HL-60 (cell line): ENCODE results near the gene RARA.

Experiments
- DNase-seq, 2 experiments: peaks; one replicate each; pipeline ENCODE4 v3.0.0-alpha.2; 2010 to 2020; ENCODE audit warnings: low read depth in 1 of 2, low spot score in 1 of 2
- H3K27ac ChIP-seq: fragments of 250-450 bp; sonication (Bioruptor Pico); replicated peaks from 2 replicates; pipeline ENCODE4 v1.5.1; 2020; ENCODE audit warnings: mild to moderate bottlenecking, moderate library complexity
- H3K27me3 ChIP-seq: fragments of 250-450 bp; sonication (Bioruptor Pico); 2 replicates; pipeline ENCODE4 v1.5.1; 2021; ENCODE audit warnings: mild to moderate bottlenecking, moderate library complexity; ENCODE audit not compliant: insufficient read depth, poor library complexity, severe bottlenecking
- H3K4me3 ChIP-seq: replicated peaks from 2 replicates; pipeline ENCODE4 v1.5.1; 2011; ENCODE audit warnings: mild to moderate bottlenecking, control low read depth, low read length; ENCODE audit not compliant: insufficient read depth
- CTCF ChIP-seq: IDR thresholded peaks from one replicate; pipeline ENCODE4 v1.5.1; 2011; ENCODE audit warnings: low read length, control low read depth, inconsistent platforms; ENCODE audit not compliant: insufficient read depth
- GABPA ChIP-seq: IDR thresholded peaks from 2 replicates; pipeline ENCODE4 v1.6.1; 2012; ENCODE audit warnings: low read depth
- POLR2AphosphoS5 ChIP-seq: IDR thresholded peaks from 2 replicates; pipeline ENCODE4 v1.6.1; 2012; ENCODE audit warnings: low read depth
- REST ChIP-seq: IDR thresholded peaks from 2 replicates; pipeline ENCODE4 v1.6.1; 2012; ENCODE audit warnings: low read depth; ENCODE audit not compliant: insufficient replicate concordance
- SPI1 ChIP-seq: IDR thresholded peaks from 2 replicates; pipeline ENCODE4 v1.6.1; 2012; ENCODE audit warnings: low read depth, mild to moderate bottlenecking, borderline replicate concordance

Gene RARA

GRCh38 chr17:40345161-40345993, 36.4 kb downstream of the RARA start:
- Histone ChIP-seq H3K27me3 (no peaks in the 10 kb centered on the region), H3K27ac (no peak overlapping the region), H3K4me3 (no peak overlapping the region)
- no peak for DNase-seq
- no peak for TF ChIP-seq SPI1
- TF ChIP-seq CTCF, result no peak
- TF ChIP-seq GABPA, result no peak
- TF ChIP-seq POLR2AphosphoS5, result no peak
- no peak for TF ChIP-seq REST

GRCh38 chr17:40345994-40346764, 37.2 kb downstream of the RARA start:
- no peak overlapping the region for H3K27ac ChIP-seq
- no peak overlapping the region for H3K4me3 ChIP-seq
- no peak for DNase-seq
- TF ChIP-seq SPI1, result no peak
- TF ChIP-seq GABPA, result no peak
- TF ChIP-seq REST, result no peak
- TF ChIP-seq POLR2AphosphoS5, result no peak
- no peaks in the 10 kb centered on the region for H3K27me3 ChIP-seq

GRCh38 chr17:40346765-40347158, 37.8 kb downstream of the RARA start:
- H3K27me3 ChIP-seq, result no peaks in the 10 kb centered on the region
- no peak for TF ChIP-seq CTCF
- TF ChIP-seq REST, result no peak
- TF ChIP-seq POLR2AphosphoS5, result no peak
- no peak for TF ChIP-seq GABPA
- no peak for TF ChIP-seq SPI1
- H3K4me3 ChIP-seq, result no peak overlapping the region
- DNase-seq, result no peak
- no peak overlapping the region for H3K27ac ChIP-seq
